ENCODE data around the gene RIF1.

RIF1 gene

GRCh38 chr2:151484100-151484499, 74.4 kb downstream of the RIF1 start:
- Histone ChIP-seq H4K8ac (ENCODE audit: low read depth, low read length) (no peak overlapping the region), H3K36me3 (replicated peaks in 1 of 2; ENCODE audit: control insufficient read depth in 2 of 2, insufficient read depth in 2 of 2, low read length in 2 of 2) (peaks cover 5 to 68% of the 10 kb centered on the region in 2 donors), H3K4me3 (ENCODE audit: low read length in 2 of 2) (no peak overlapping the region), H3K4me2 (ENCODE audit: insufficient read depth, low read length, poor library complexity, severe bottlenecking) (no peak overlapping the region), H2AFZ (ENCODE audit: low read length) (no peak overlapping the region), H3K4ac (ENCODE audit: low read length) (no peak overlapping the region), H3K18ac (ENCODE audit: low read length) (no peak overlapping the region), H2BK5ac (ENCODE audit: low read length) (no peak overlapping the region), H3K9ac (ENCODE audit: low read depth, low read length, poor library complexity) (no peak overlapping the region), H4K91ac (ENCODE audit: low read depth, low read length, poor library complexity) (no peak overlapping the region), H3K27me3 (ENCODE audit: control insufficient read depth in 3 of 3, insufficient read depth in 3 of 3, low read depth in 1 of 3, low read length in 3 of 3) (no peaks in the 10 kb centered on the region), H3K27ac (replicated peaks; ENCODE audit: low read length) (no peak overlapping the region), H3K23ac (ENCODE audit: low read depth, low read length, poor library complexity) (no peak overlapping the region), H2BK15ac (ENCODE audit: low read length) (no peak overlapping the region), H3K4me1 (ENCODE audit: control insufficient read depth in 2 of 2, insufficient read depth in 1 of 2, low read depth in 1 of 2, low read length in 2 of 2) (no peaks in the 10 kb centered on the region), H3K79me1 (ENCODE audit: low read depth, low read length) (no peaks in the 10 kb centered on the region), H3K14ac (ENCODE audit: low read length) (no peak overlapping the region), H2BK120ac (ENCODE audit: low read depth, low read length) (no peak overlapping the region), H2BK12ac (ENCODE audit: low read length) (no peak overlapping the region), H3K9me3 (replicated peaks in 1 of 2; ENCODE audit: control insufficient read depth in 2 of 2, insufficient read depth in 1 of 2, low read depth in 1 of 2, low read length in 2 of 2) (no peaks in the 10 kb centered on the region), H2AK5ac (ENCODE audit: low read depth, low read length) (no peak overlapping the region)
- no CpG with 5 or more reads among the region's 4 CpGs for WGBS, 2 donors (ENCODE audit: extremely low coverage in 2 of 2, insufficient read length in 2 of 2, insufficient replicate concordance in 1 of 2)
- no peak for DNase-seq (ENCODE audit: low spot score)

DNA sequence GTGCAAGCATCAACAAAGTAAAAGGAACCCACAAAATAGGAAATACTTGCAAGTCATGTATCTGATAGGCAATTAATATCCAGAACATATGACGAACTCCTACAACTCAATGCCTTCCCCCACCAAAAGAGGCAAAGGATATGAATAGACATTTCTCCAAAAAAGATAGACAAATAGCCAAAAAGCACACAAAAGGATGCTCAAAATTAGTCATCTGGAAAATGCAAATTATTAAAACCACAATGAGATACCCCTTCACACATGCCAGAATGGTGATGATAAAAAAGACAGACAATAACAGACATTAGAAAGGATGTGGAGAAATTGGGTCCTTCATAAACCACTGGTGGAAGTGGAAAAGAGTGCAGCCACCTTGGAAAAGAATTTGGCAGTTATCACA, 76.4 kb downstream of the RIF1 start:
- Histone ChIP-seq H3K79me1 (ENCODE audit: low read depth, low read length) (no peaks in the 10 kb centered on the region), H2AK5ac (ENCODE audit: low read depth, low read length) (no peak overlapping the region), H4K8ac (ENCODE audit: low read depth, low read length) (no peak overlapping the region), H3K9ac (ENCODE audit: low read depth, low read length, poor library complexity) (no peak overlapping the region), H2BK120ac (ENCODE audit: low read depth, low read length) (no peak overlapping the region), H3K4me3 (ENCODE audit: low read length in 2 of 2) (no peak overlapping the region), H3K14ac (ENCODE audit: low read length) (no peak overlapping the region), H3K27me3 (ENCODE audit: control insufficient read depth in 3 of 3, insufficient read depth in 3 of 3, low read depth in 1 of 3, low read length in 3 of 3) (no peaks in the 10 kb centered on the region), H3K36me3 (replicated peaks in 1 of 2; ENCODE audit: control insufficient read depth in 2 of 2, insufficient read depth in 2 of 2, low read length in 2 of 2) (peaks cover 5 to 49% of the 10 kb centered on the region in 2 donors), H3K4me2 (ENCODE audit: insufficient read depth, low read length, poor library complexity, severe bottlenecking) (no peak overlapping the region), H2BK5ac (ENCODE audit: low read length) (no peak overlapping the region), H2BK12ac (ENCODE audit: low read length) (no peak overlapping the region), H2AFZ (ENCODE audit: low read length) (no peak overlapping the region), H3K27ac (replicated peaks; ENCODE audit: low read length) (no peak overlapping the region), H3K23ac (ENCODE audit: low read depth, low read length, poor library complexity) (no peak overlapping the region), H4K91ac (ENCODE audit: low read depth, low read length, poor library complexity) (no peak overlapping the region), H3K4me1 (ENCODE audit: control insufficient read depth in 2 of 2, insufficient read depth in 1 of 2, low read depth in 1 of 2, low read length in 2 of 2) (no peaks in the 10 kb centered on the region), H2BK15ac (ENCODE audit: low read length) (no peak overlapping the region), H3K9me3 (replicated peaks in 1 of 2; ENCODE audit: control insufficient read depth in 2 of 2, insufficient read depth in 1 of 2, low read depth in 1 of 2, low read length in 2 of 2) (no peaks in the 10 kb centered on the region), H3K18ac (ENCODE audit: low read length) (no peak overlapping the region), H3K4ac (ENCODE audit: low read length) (no peak overlapping the region)
- no peak for DNase-seq (ENCODE audit: low spot score)
- WGBS, 2 donors (ENCODE audit: extremely low coverage in 2 of 2, insufficient read length in 2 of 2, insufficient replicate concordance in 1 of 2), result no CpG with 5 or more reads among the region's 1 CpG

DNA sequence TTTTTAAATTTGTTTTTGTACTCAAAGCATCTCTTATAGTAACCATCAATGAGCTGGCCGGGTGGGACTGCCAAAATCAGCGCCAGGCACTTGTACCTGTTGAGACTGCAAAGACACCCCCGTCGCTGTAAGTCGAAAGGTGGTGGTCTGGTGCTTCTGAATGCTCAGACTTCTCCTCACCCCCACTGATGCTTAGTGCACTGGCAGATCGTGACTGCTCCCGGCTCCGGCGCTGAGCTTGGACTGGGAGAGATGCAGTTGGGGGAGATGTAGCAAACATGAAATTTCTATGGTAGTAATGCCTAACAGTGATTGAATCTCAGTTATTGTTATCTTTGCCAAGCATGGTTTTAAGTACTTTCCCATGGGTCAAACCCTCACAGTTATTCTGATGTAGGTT, 80.6 kb downstream of the RIF1 start:
- no peak overlapping the region for H3K4me2 ChIP-seq (ENCODE audit: insufficient read depth, low read length, poor library complexity, severe bottlenecking)
- no peak overlapping the region for H2AFZ ChIP-seq (ENCODE audit: low read length)
- H3K4me3 ChIP-seq (ENCODE audit: low read length in 2 of 2), result no peak overlapping the region
- H2AK5ac ChIP-seq (ENCODE audit: low read depth, low read length), result no peak overlapping the region
- no peak overlapping the region for H3K23ac ChIP-seq (ENCODE audit: low read depth, low read length, poor library complexity)
- no peak overlapping the region for H2BK15ac ChIP-seq (ENCODE audit: low read length)
- H3K18ac ChIP-seq (ENCODE audit: low read length), result no peak overlapping the region
- H2BK120ac ChIP-seq (ENCODE audit: low read depth, low read length), result no peak overlapping the region
- no peak overlapping the region for H4K91ac ChIP-seq (ENCODE audit: low read depth, low read length, poor library complexity)
- H3K4me1 ChIP-seq (ENCODE audit: control insufficient read depth in 2 of 2, insufficient read depth in 1 of 2, low read depth in 1 of 2, low read length in 2 of 2), result no peaks in the 10 kb centered on the region
- DNase-seq (ENCODE audit: low spot score), result no peak
- peaks cover 0 to 2% of the 10 kb centered on the region in 2 donors for H3K9me3 ChIP-seq (replicated peaks in 1 of 2; ENCODE audit: control insufficient read depth in 2 of 2, insufficient read depth in 1 of 2, low read depth in 1 of 2, low read length in 2 of 2)
- no peak overlapping the region for H3K14ac ChIP-seq (ENCODE audit: low read length)
- H3K9ac ChIP-seq (ENCODE audit: low read depth, low read length, poor library complexity), result no peak overlapping the region
- H3K27me3 ChIP-seq (ENCODE audit: control insufficient read depth in 3 of 3, insufficient read depth in 3 of 3, low read depth in 1 of 3, low read length in 3 of 3), result no peaks in the 10 kb centered on the region
- no CpG with 5 or more reads among the region's 9 CpGs for WGBS, 2 donors (ENCODE audit: extremely low coverage in 2 of 2, insufficient read length in 2 of 2, insufficient replicate concordance in 1 of 2)
- no peak overlapping the region for H2BK12ac ChIP-seq (ENCODE audit: low read length)
- no peak overlapping the region for H3K27ac ChIP-seq (replicated peaks; ENCODE audit: low read length)
- peaks cover 0 to 10% of the 10 kb centered on the region in 2 donors for H3K36me3 ChIP-seq (replicated peaks in 1 of 2; ENCODE audit: control insufficient read depth in 2 of 2, insufficient read depth in 2 of 2, low read length in 2 of 2)
- H4K8ac ChIP-seq (ENCODE audit: low read depth, low read length), result no peak overlapping the region
- no peak overlapping the region for H3K4ac ChIP-seq (ENCODE audit: low read length)
- no peaks in the 10 kb centered on the region for H3K79me1 ChIP-seq (ENCODE audit: low read depth, low read length)
- no peak overlapping the region for H2BK5ac ChIP-seq (ENCODE audit: low read length)

DNA sequence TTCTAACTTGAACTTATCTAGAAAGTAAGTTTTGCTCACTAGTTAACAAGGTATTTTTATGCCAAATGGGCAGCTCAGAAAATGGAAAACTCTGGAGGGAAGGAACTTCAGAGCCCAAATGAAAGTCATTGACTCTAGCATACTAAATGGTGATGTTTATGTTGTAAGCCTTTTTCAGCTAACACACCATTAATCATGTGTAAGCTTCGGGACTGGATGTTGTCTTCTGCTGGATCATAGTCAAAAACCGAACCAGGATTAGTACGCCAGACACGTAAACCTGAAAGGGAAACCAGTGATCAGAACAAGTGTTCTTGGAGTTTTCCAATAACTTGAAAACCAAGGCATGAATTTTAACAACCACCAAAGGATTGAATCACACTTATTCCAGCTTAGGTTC, 81.8 kb downstream of the RIF1 start:
- no peak overlapping the region for H2BK15ac ChIP-seq (ENCODE audit: low read length)
- H3K4me3 ChIP-seq (ENCODE audit: low read length in 2 of 2), result no peak overlapping the region
- H3K4me2 ChIP-seq (ENCODE audit: insufficient read depth, low read length, poor library complexity, severe bottlenecking), result no peak overlapping the region
- H2BK5ac ChIP-seq (ENCODE audit: low read length), result no peak overlapping the region
- no peak overlapping the region for H2BK12ac ChIP-seq (ENCODE audit: low read length)
- H3K18ac ChIP-seq (ENCODE audit: low read length), result no peak overlapping the region
- H4K8ac ChIP-seq (ENCODE audit: low read depth, low read length), result no peak overlapping the region
- no peaks in the 10 kb centered on the region for H3K27me3 ChIP-seq (ENCODE audit: control insufficient read depth in 3 of 3, insufficient read depth in 3 of 3, low read depth in 1 of 3, low read length in 3 of 3)
- H3K4me1 ChIP-seq (ENCODE audit: control insufficient read depth in 2 of 2, insufficient read depth in 1 of 2, low read depth in 1 of 2, low read length in 2 of 2), result no peaks in the 10 kb centered on the region
- DNase-seq (ENCODE audit: low spot score), result no peak
- no peak overlapping the region for H3K14ac ChIP-seq (ENCODE audit: low read length)
- no peak overlapping the region for H2BK120ac ChIP-seq (ENCODE audit: low read depth, low read length)
- H4K91ac ChIP-seq (ENCODE audit: low read depth, low read length, poor library complexity), result no peak overlapping the region
- H3K36me3 ChIP-seq (replicated peaks in 1 of 2; ENCODE audit: control insufficient read depth in 2 of 2, insufficient read depth in 2 of 2, low read length in 2 of 2), result peaks cover 0 to 1% of the 10 kb centered on the region in 2 donors
- H3K9ac ChIP-seq (ENCODE audit: low read depth, low read length, poor library complexity), result no peak overlapping the region
- no peak overlapping the region for H3K27ac ChIP-seq (replicated peaks; ENCODE audit: low read length)
- no peak overlapping the region for H3K23ac ChIP-seq (ENCODE audit: low read depth, low read length, poor library complexity)
- no peak overlapping the region for H3K4ac ChIP-seq (ENCODE audit: low read length)
- WGBS, 2 donors (ENCODE audit: extremely low coverage in 2 of 2, insufficient read length in 2 of 2, insufficient replicate concordance in 1 of 2), result no CpG with 5 or more reads among the region's 4 CpGs
- H3K79me1 ChIP-seq (ENCODE audit: low read depth, low read length), result no peaks in the 10 kb centered on the region
- no peak overlapping the region for H2AK5ac ChIP-seq (ENCODE audit: low read depth, low read length)
- H2AFZ ChIP-seq (ENCODE audit: low read length), result no peak overlapping the region
- H3K9me3 ChIP-seq (replicated peaks in 1 of 2; ENCODE audit: control insufficient read depth in 2 of 2, insufficient read depth in 1 of 2, low read depth in 1 of 2, low read length in 2 of 2), result peaks cover 0 to 2% of the 10 kb centered on the region in 2 donors

Data from neuronal stem cell (in vitro differentiated cells).